Measurements from ENCODE around the gene IFIT3. TPM values are rescaled to one million over a fixed set of nuclear protein-coding genes. Genes with fewer than 3 reads are reported as not detected.

IFIT3 gene
- total and polyA plus RNA-seq, 2 of the 8 experiments (the other 6 are each of a cell fraction or from before 2014, with no cell fraction given), result 0.12 to 0.84 TPM

Other genes starting within 250 kb of the IFIT3 start
- gene CH25H, start 120.7 kb upstream of the IFIT3 start, total RNA-seq (2021; fragmentation: NEBNext Ultra II Directional; extraction: Animal tissue kit (Norgen Biotek cat#: 25700)), result 0.56 TPM in 1 of 2 replicates, not detected in the other
- gene CH25H, start 120.7 kb upstream of the IFIT3 start, polyA plus RNA-seq (2011; rRNA removed), result 1.3 and 1.6 TPM in 2 replicates
- 32.4 and 35.6 TPM in 2 replicates for gene LIPA, start 76.2 kb upstream of the IFIT3 start, total RNA-seq (2021; fragmentation: NEBNext Ultra II Directional; extraction: Animal tissue kit (Norgen Biotek cat#: 25700))
- 10.6 and 18.1 TPM in 2 replicates for gene LIPA, start 76.2 kb upstream of the IFIT3 start, polyA plus RNA-seq (2011; rRNA removed)
- 0.35 and 0.40 TPM in 2 replicates for gene IFIT2, start 26.0 kb upstream of the IFIT3 start, total RNA-seq (2021; fragmentation: NEBNext Ultra II Directional; extraction: Animal tissue kit (Norgen Biotek cat#: 25700))
- gene IFIT2, start 26.0 kb upstream of the IFIT3 start, polyA plus RNA-seq (2011; rRNA removed), result 0.03 TPM in 1 of 2 replicates, not detected in the other
- gene IFIT1B, start 50.1 kb downstream of the IFIT3 start, total RNA-seq (2021; fragmentation: NEBNext Ultra II Directional; extraction: Animal tissue kit (Norgen Biotek cat#: 25700)), result not detected in 2 replicates
- not detected in 2 replicates for gene IFIT1B, start 50.1 kb downstream of the IFIT3 start, polyA plus RNA-seq (2011; rRNA removed)
- 1.5 and 1.8 TPM in 2 replicates for gene IFIT1, start 64.6 kb downstream of the IFIT3 start, total RNA-seq (2021; fragmentation: NEBNext Ultra II Directional; extraction: Animal tissue kit (Norgen Biotek cat#: 25700))
- gene IFIT1, start 64.6 kb downstream of the IFIT3 start, polyA plus RNA-seq (2011; rRNA removed), result 0.36 and 0.94 TPM in 2 replicates
- gene IFIT5, start 86.6 kb downstream of the IFIT3 start, total RNA-seq (2021; fragmentation: NEBNext Ultra II Directional; extraction: Animal tissue kit (Norgen Biotek cat#: 25700)), result 2.6 TPM in 2 replicates
- 0.55 and 0.94 TPM in 2 replicates for gene IFIT5, start 86.6 kb downstream of the IFIT3 start, polyA plus RNA-seq (2011; rRNA removed)
- 1.6 and 2.0 TPM in 2 replicates for gene SLC16A12, start 207.6 kb downstream of the IFIT3 start, total RNA-seq (2021; fragmentation: NEBNext Ultra II Directional; extraction: Animal tissue kit (Norgen Biotek cat#: 25700))
- 0.89 and 1.9 TPM in 2 replicates for gene SLC16A12, start 207.6 kb downstream of the IFIT3 start, polyA plus RNA-seq (2011; rRNA removed)